Activated naive CD4-positive, alpha-beta T cell treated with anti-CD3 and anti-CD28 coated beads for 36 hours (primary cell): ENCODE results near the gene SNRPA1. TPM values are rescaled to one million over a fixed set of nuclear protein-coding genes. Genes with fewer than 3 reads are reported as not detected.
A peak's percentile ranks its signal among the peaks of the same experiment; 100 is the strongest.
"Not testable (repeated sequence)": the region's sequence is repeated elsewhere in the genome, so short reads cannot be mapped to it uniquely, and the experiment has no call there.

Source experiments
- CTCF ChIA-PET: fragments of 350-600 bp; sonication (Branson Sonifier 250); formaldehyde crosslinking; loops from one replicate; lab custom pipeline; 2021; ENCODE audit warnings: antibody characterized with exemption; lab: Charles Lee
- DNase-seq: peaks from one replicate; pipeline ENCODE4 v3.0.0-alpha.2; 2020
- H3K27ac Mint-ChIP-seq: one replicate; pipeline ENCODE4 v1.8.0; 2021; ENCODE audit warnings: mild to moderate bottlenecking, mixed read lengths
- H3K27me3 Mint-ChIP-seq: one replicate; pipeline ENCODE4 v1.8.0; 2021; ENCODE audit warnings: low read depth, mixed read lengths
- H3K36me3 Mint-ChIP-seq: one replicate; pipeline ENCODE4 v1.8.0; 2021; ENCODE audit warnings: low read depth, mixed read lengths
- H3K4me1 Mint-ChIP-seq: one replicate; pipeline ENCODE4 v1.8.0; 2021; ENCODE audit warnings: low read depth, mixed read lengths
- H3K4me3 Mint-ChIP-seq: one replicate; pipeline ENCODE4 v1.8.0; 2021; ENCODE audit warnings: mild to moderate bottlenecking, moderate library complexity, mixed read lengths
- H3K9me3 Mint-ChIP-seq: one replicate; pipeline ENCODE4 v1.8.0; 2021; ENCODE audit warnings: mixed read lengths
- intact Hi-C: fragments of 100-400 bp; cut with micrococcal nuclease; formaldehyde crosslinking; loops from one replicate; pipeline ENCODE4 v1.15.1; 2023
- total RNA-seq, 2 experiments: library from RNA; stranded (reverse); gene quantifications; one replicate each; pipeline ENCODE4 v1.2.3, GENCODE V29; 2021

SNRPA1 gene
- total RNA-seq, 2 experiments from 2014 or later: 205 to 212 TPM

- no peak overlapping the region for H3K4me3 Mint-ChIP-seq
- H3K9me3 Mint-ChIP-seq: no peaks in the 10 kb centered on the region
- no peaks in the 10 kb centered on the region for H3K36me3 Mint-ChIP-seq
- H3K4me1 Mint-ChIP-seq: no peaks in the 10 kb centered on the region
- CTCF ChIA-PET: interaction anchor here (0.9 to 1.4 kb wide), 3 partner anchors 14 to 336 kb away, joined by 3 to 4 read pairs (median 3); no protein-coding TSS in a partner anchor
- no peak for DNase-seq
- intact Hi-C loops: no loop called here
- H3K27ac Mint-ChIP-seq: no peak overlapping the region
- H3K27me3 Mint-ChIP-seq: no peaks in the 10 kb centered on the region
Measured at GRCh38 chr15:101306341-101307047, 11.4 kb upstream of the SNRPA1 start.

GRCh38 chr15:101305820-101306255, 10.8 kb upstream of the SNRPA1 start:
- DNase-seq: no peak
- H3K4me1 Mint-ChIP-seq: no peaks in the 10 kb centered on the region
- CTCF ChIA-PET: interaction anchor here (1.1 to 1.4 kb wide), 2 partner anchors 15 to 336 kb away, joined by 3 to 4 read pairs; no protein-coding TSS in a partner anchor
- no peaks in the 10 kb centered on the region for H3K27me3 Mint-ChIP-seq
- intact Hi-C loops: no loop called here
- H3K4me3 Mint-ChIP-seq: no peak overlapping the region
- no peak overlapping the region for H3K27ac Mint-ChIP-seq
- H3K36me3 Mint-ChIP-seq: no peaks in the 10 kb centered on the region
- H3K9me3 Mint-ChIP-seq: no peaks in the 10 kb centered on the region

- CTCF ChIA-PET: interaction anchor here (1.2 to 1.5 kb wide), 2 partner anchors 17 to 198 kb away, joined by 5 to 6 read pairs; no protein-coding TSS in a partner anchor
- DNase-seq: no peak
- Mint-ChIP-seq H3K36me3 (no peaks in the 10 kb centered on the region), H3K4me3 (no peak overlapping the region), H3K9me3 (no peaks in the 10 kb centered on the region), H3K27ac (no peak overlapping the region), H3K27me3 (no peaks in the 10 kb centered on the region), H3K4me1 (no peaks in the 10 kb centered on the region)
- intact Hi-C loops: no loop called here
Measured at GRCh38 chr15:101303408-101303807, 8.4 kb upstream of the SNRPA1 start.

GRCh38 chr15:101296418-101297405, 1.7 kb upstream of the SNRPA1 start:
- CTCF ChIA-PET: interaction anchor here (0.7 to 10.3 kb wide), 4 partner anchors 7 to 344 kb away, joined by 3 to 45 read pairs (median 6); no protein-coding TSS in a partner anchor
- Mint-ChIP-seq H3K36me3 (peaks cover 20% of the 10 kb centered on the region), H3K4me1 (peaks cover 23% of the 10 kb centered on the region), H3K4me3 (peak overlapping the region; percentile 92), H3K27me3 (no peaks in the 10 kb centered on the region), H3K27ac (no peak overlapping the region), H3K9me3 (no peaks in the 10 kb centered on the region)
- intact Hi-C loops: loop anchor here (10.0 kb wide), 1 partner anchor 428 kb away; the partner anchor contains the start of gene TARS3
- DNase-seq: no peak

GRCh38 chr15:101295607-101296161, 636 bp upstream of the SNRPA1 start:
- Mint-ChIP-seq H3K27ac (peak overlapping the region; percentile 83), H3K4me3 (peak overlapping the region; percentile 92), H3K27me3 (no peaks in the 10 kb centered on the region), H3K4me1 (peaks cover 31% of the 10 kb centered on the region), H3K36me3 (peaks cover 24% of the 10 kb centered on the region), H3K9me3 (no peaks in the 10 kb centered on the region)
- CTCF ChIA-PET: interaction anchor here (0.6 to 10.3 kb wide), 7 partner anchors 21 to 359 kb away, joined by 3 to 45 read pairs (median 3); no protein-coding TSS in a partner anchor
- peak; percentile 16 for DNase-seq
- intact Hi-C loops: loop anchor here (1.0 to 10.0 kb wide), 4 partner anchors 18 to 429 kb away; partner anchors contain the start of genes SELENOS and TARS3

- no peak for DNase-seq
- Mint-ChIP-seq H3K27ac (peak overlapping the region; percentile 92), H3K27me3 (no peaks in the 10 kb centered on the region), H3K36me3 (peaks cover 39% of the 10 kb centered on the region), H3K4me1 (peaks cover 50% of the 10 kb centered on the region), H3K4me3 (peak overlapping the region; percentile 92), H3K9me3 (no peaks in the 10 kb centered on the region)
- intact Hi-C loops: loop anchor here (5.0 to 10.0 kb wide), 2 partner anchors 432 to 691 kb away; partner anchors contain the start of genes ASB7, LINS1 and TARS3
- CTCF ChIA-PET: interaction anchor here (0.8 to 10.3 kb wide), 3 partner anchors 27 to 348 kb away, joined by 3 to 45 read pairs (median 3); no protein-coding TSS in a partner anchor
Measured at GRCh38 chr15:101293122-101293521, 1.9 kb downstream of the SNRPA1 start.

- CTCF ChIA-PET: interaction anchor here (0.6 to 3.4 kb wide), 13 partner anchors 9 to 484 kb away, joined by 3 to 28 read pairs (median 4); no protein-coding TSS in a partner anchor
Measured at GRCh38 chr15:101288905-101289513, 6.0 kb downstream of the SNRPA1 start.

GRCh38 chr15:101287342-101287741, 7.7 kb downstream of the SNRPA1 start:
- H3K36me3 Mint-ChIP-seq: peaks cover 61% of the 10 kb centered on the region
- H3K9me3 Mint-ChIP-seq, H3K27me3 Mint-ChIP-seq, intact Hi-C loops, H3K4me3 Mint-ChIP-seq, DNase-seq: not testable (repeated sequence)
- H3K27ac Mint-ChIP-seq: peak overlapping the region; percentile 16
- peaks cover 43% of the 10 kb centered on the region for H3K4me1 Mint-ChIP-seq
- CTCF ChIA-PET: interaction anchor here (0.6 to 3.4 kb wide), 9 partner anchors 9 to 354 kb away, joined by 3 to 28 read pairs (median 4); no protein-coding TSS in a partner anchor

More at GRCh38 chr15:101288905-101289513, 6.0 kb downstream of the SNRPA1 start:
- Mint-ChIP-seq H3K27me3 (no peaks in the 10 kb centered on the region), H3K36me3 (peaks cover 63% of the 10 kb centered on the region), H3K4me1 (peaks cover 56% of the 10 kb centered on the region), H3K4me3 (no peak overlapping the region), H3K27ac (peak overlapping the region; percentile 29), H3K9me3 (no peaks in the 10 kb centered on the region)
- no peak for DNase-seq
- intact Hi-C loops: no loop called here

GRCh38 chr15:101286471-101287114, 8.5 kb downstream of the SNRPA1 start:
- Mint-ChIP-seq H3K36me3 (peaks cover 57% of the 10 kb centered on the region), H3K4me1 (peaks cover 36% of the 10 kb centered on the region), H3K27me3 (no peaks in the 10 kb centered on the region), H3K27ac (peak overlapping the region; percentile 65), H3K4me3 (no peak overlapping the region), H3K9me3 (no peaks in the 10 kb centered on the region)
- intact Hi-C loops: no loop called here
- no peak for DNase-seq
- CTCF ChIA-PET: no interaction called here

GRCh38 chr15:101283931-101284330, 11.1 kb downstream of the SNRPA1 start:
- intact Hi-C loops: no loop called here
- Mint-ChIP-seq H3K27me3 (no peaks in the 10 kb centered on the region), H3K4me1 (peaks cover 16% of the 10 kb centered on the region), H3K9me3 (no peaks in the 10 kb centered on the region), H3K36me3 (peaks cover 51% of the 10 kb centered on the region), H3K27ac (no peak overlapping the region), H3K4me3 (no peak overlapping the region)
- no peak for DNase-seq
- CTCF ChIA-PET: interaction anchor here (2.1 kb wide), 1 partner anchor 10 kb away, joined by 6 read pairs; the partner anchor contains the start of gene SNRPA1
